Measurements from ENCODE around the gene PRR36.

DNA sequence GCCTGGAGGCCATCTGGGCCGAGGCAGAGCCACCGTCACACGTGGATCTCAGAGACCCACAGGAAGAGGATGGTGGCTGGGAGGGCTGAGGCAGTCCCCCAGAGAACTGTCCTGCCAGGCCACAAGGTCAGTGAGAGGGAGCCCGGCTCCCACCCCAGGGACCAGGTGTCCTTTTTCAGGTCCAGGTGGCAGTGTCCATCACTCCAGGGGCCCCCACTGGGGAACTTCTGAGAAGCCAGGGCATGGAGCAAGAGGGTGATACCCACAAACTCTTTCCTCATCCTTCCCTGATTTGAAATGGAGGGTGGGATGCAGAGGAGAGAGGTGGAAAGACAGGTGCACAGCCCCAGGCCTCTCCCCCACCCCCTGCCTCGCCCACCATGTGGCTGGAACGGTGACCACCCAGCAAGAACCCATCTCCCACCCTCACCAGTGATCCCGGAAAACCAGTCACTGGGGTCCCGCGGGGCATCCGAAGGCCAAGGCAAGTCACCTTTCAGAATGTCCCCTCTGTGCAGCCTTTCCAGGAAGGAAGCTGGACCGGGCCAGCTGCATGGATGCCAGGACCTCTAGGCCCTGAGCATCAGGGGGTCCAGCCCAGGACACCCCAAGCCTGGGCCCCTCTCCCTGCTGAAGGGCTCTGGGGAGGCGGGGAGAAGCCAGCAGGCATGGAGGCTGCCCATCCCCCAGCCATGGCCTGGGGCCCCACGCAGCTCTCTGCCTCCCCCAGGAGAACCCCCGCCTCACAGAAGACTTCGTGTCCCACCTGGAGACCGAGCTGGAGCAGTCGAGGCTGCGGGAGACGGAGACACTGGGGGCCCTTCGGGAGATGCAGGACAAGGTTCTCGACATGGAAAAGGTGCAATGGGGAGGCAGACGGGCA is 14.1 kb downstream of the PRR36 start:
- TF ChIP-seq, protein P1, sequence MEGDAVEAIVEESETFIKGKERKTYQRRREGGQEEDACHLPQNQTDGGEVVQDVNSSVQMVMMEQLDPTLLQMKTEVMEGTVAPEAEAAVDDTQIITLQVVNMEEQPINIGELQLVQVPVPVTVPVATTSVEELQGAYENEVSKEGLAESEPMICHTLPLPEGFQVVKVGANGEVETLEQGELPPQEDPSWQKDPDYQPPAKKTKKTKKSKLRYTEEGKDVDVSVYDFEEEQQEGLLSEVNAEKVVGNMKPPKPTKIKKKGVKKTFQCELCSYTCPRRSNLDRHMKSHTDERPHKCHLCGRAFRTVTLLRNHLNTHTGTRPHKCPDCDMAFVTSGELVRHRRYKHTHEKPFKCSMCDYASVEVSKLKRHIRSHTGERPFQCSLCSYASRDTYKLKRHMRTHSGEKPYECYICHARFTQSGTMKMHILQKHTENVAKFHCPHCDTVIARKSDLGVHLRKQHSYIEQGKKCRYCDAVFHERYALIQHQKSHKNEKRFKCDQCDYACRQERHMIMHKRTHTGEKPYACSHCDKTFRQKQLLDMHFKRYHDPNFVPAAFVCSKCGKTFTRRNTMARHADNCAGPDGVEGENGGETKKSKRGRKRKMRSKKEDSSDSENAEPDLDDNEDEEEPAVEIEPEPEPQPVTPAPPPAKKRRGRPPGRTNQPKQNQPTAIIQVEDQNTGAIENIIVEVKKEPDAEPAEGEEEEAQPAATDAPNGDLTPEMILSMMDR (IDR thresholded peaks at IDR 0.05) = no peak
- TF ChIP-seq, protein P2, sequence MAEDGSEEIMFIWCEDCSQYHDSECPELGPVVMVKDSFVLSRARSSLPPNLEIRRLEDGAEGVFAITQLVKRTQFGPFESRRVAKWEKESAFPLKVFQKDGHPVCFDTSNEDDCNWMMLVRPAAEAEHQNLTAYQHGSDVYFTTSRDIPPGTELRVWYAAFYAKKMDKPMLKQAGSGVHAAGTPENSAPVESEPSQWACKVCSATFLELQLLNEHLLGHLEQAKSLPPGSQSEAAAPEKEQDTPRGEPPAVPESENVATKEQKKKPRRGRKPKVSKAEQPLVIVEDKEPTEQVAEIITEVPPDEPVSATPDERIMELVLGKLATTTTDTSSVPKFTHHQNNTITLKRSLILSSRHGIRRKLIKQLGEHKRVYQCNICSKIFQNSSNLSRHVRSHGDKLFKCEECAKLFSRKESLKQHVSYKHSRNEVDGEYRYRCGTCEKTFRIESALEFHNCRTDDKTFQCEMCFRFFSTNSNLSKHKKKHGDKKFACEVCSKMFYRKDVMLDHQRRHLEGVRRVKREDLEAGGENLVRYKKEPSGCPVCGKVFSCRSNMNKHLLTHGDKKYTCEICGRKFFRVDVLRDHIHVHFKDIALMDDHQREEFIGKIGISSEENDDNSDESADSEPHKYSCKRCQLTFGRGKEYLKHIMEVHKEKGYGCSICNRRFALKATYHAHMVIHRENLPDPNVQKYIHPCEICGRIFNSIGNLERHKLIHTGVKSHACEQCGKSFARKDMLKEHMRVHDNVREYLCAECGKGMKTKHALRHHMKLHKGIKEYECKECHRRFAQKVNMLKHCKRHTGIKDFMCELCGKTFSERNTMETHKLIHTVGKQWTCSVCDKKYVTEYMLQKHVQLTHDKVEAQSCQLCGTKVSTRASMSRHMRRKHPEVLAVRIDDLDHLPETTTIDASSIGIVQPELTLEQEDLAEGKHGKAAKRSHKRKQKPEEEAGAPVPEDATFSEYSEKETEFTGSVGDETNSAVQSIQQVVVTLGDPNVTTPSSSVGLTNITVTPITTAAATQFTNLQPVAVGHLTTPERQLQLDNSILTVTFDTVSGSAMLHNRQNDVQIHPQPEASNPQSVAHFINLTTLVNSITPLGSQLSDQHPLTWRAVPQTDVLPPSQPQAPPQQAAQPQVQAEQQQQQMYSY (CRISPR knock-in tag; IDR thresholded peaks at IDR 0.05) = no peak
- TF ChIP-seq TP53 (CRISPR knock-in tag; IDR thresholded peaks at IDR 0.05) = no peak
- TF ChIP-seq, protein P3, sequence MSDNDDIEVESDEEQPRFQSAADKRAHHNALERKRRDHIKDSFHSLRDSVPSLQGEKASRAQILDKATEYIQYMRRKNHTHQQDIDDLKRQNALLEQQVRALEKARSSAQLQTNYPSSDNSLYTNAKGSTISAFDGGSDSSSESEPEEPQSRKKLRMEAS (CRISPR knock-in tag; IDR thresholded peaks at IDR 0.05) = no peak
- TF ChIP-seq ZNF416 (CRISPR knock-in tag; IDR thresholded peaks at IDR 0.05) = no peak
- no peak for TF ChIP-seq NR3C1 (CRISPR knock-in tag; conservative IDR thresholded peaks at IDR 0.05; ENCODE audit: low read depth)
